HepG2 (cell line): ENCODE results near the gene TBX19. TPM values are rescaled to one million over a fixed set of nuclear protein-coding genes. Genes with fewer than 3 reads are reported as not detected.

ENCODE experiments used
- ATAC-seq: fragments of 200-7000 bp; cut with Tn5 transposase; 3 replicates; pipeline ENCODE4 v1.9.1; 2020; ENCODE audit warnings: mild to moderate bottlenecking, moderate library complexity
- BruUV-seq: library from RNA; stranded (reverse); fragments of 400-500 nt; replicated peaks from 2 replicates; lab custom pipeline; 2021; lab: Mats Ljungman, UMichigan
- CTCF ChIA-PET: fragments of 300-600 bp; formaldehyde crosslinking; extraction: SDS; loops from one replicate; lab custom pipeline; 2021; ENCODE audit warnings: low total read pairs, inconsistent platforms, low intra/inter-chr PET ratio; lab: Yijun Ruan, JAX
- POLR2A ChIA-PET: fragments of 350-600 bp; sonication (Branson Sonifier 250); formaldehyde crosslinking; loops from one replicate; lab custom pipeline; 2020; ENCODE audit warnings: antibody characterized with exemption, inconsistent platforms; lab: Yijun Ruan, JAX
- DNase-seq: peaks from one replicate; pipeline ENCODE4 v3.0.0-alpha.2; 2015; ENCODE audit warnings: low spot score
- FAIRE-seq: peaks from 3 replicates; lab custom pipeline; 2011; peaks lifted over from hg19 to GRCh38; lab: Jason Lieb, UNC
- H2AFZ ChIP-seq: one replicate; pipeline ENCODE4 v1.6.1; 2011; ENCODE audit warnings: low read length, inconsistent platforms
- H3K27ac ChIP-seq: fragments of 300-600 bp; 3 replicates; pipeline ENCODE4 v1.8.0; 2011; ENCODE audit warnings: mixed run types, mild to moderate bottlenecking, mixed read lengths, low read length, inconsistent platforms; ENCODE audit not compliant: insufficient read depth; ENCODE audit errors: extremely low read length
- H3K27me3 ChIP-seq, 2 experiments: fragments of 200-600 bp in 1 of 2; 2 replicates in 1 of 2; 3 replicates in 1 of 2; pipeline versions ENCODE4 v1.6.0 to v1.8.0; 2011; ENCODE audit warnings: low read length in 2 of 2, mild to moderate bottlenecking in 2 of 2, moderate library complexity in 2 of 2, inconsistent platforms in 1 of 2; ENCODE audit not compliant: insufficient read depth in 2 of 2, control insufficient read depth in 1 of 2
- H3K36me3 ChIP-seq, 2 experiments: fragments of 200-600 bp in 1 of 2; replicated peaks in 1 of 2; 2 replicates in 1 of 2; 3 replicates in 1 of 2; pipeline versions ENCODE4 v1.5.1 to v1.8.0; 2011; ENCODE audit warnings: low read length in 2 of 2, inconsistent platforms in 1 of 2; ENCODE audit not compliant: insufficient read depth in 2 of 2, control insufficient read depth in 1 of 2
- H3K4me1 ChIP-seq: 2 replicates; pipeline ENCODE4 v1.5.1; 2012; ENCODE audit warnings: low read length, inconsistent platforms; ENCODE audit not compliant: insufficient read depth
- H3K4me2 ChIP-seq: 2 replicates; pipeline ENCODE4 v1.6.0; 2011; ENCODE audit warnings: low read depth, low read length, inconsistent platforms
- H3K4me3 ChIP-seq, 3 experiments: fragments of 200-600 bp in 1 of 3; sonication (generic), shearing (Covaris generic) in 1 of 3; replicated peaks in 1 of 3; 2 replicates each; pipeline ENCODE4 v1.5.1; 2011 to 2016; ENCODE audit warnings: low read length in 3 of 3, inconsistent platforms in 2 of 3, low read depth in 2 of 3, mild to moderate bottlenecking in 2 of 3, control low read depth in 1 of 3, mixed read lengths in 1 of 3; ENCODE audit not compliant: insufficient read depth in 1 of 3
- H3K79me2 ChIP-seq: one replicate; pipeline ENCODE4 v1.6.1; 2011; ENCODE audit warnings: low read length, inconsistent platforms; ENCODE audit not compliant: insufficient read depth
- H3K9ac ChIP-seq: 2 replicates; pipeline ENCODE4 v1.6.0; 2011; ENCODE audit warnings: mild to moderate bottlenecking, low read depth, low read length, inconsistent platforms; ENCODE audit not compliant: insufficient read depth
- H3K9me3 ChIP-seq: 2 replicates; pipeline ENCODE4 v1.5.1; 2012; ENCODE audit warnings: mild to moderate bottlenecking, low read length
- H4K20me1 ChIP-seq: 2 replicates; pipeline ENCODE4 v1.6.0; 2011; ENCODE audit warnings: inconsistent platforms, mild to moderate bottlenecking, low read length, moderate library complexity; ENCODE audit not compliant: insufficient read depth
- HNF1A ChIP-seq, 2 experiments: sonication (generic) in 1 of 2; formaldehyde crosslinking in 1 of 2; IDR thresholded peaks; 2 replicates each; pipeline versions ENCODE4 v1.4.0 to v1.6.1; 2016 to 2020; ENCODE audit warnings: borderline replicate concordance in 1 of 2, low read depth in 1 of 2, mild to moderate bottlenecking in 1 of 2, missing genetic modification reagents in 1 of 2
- MTERF4 ChIP-seq: sonication (generic); formaldehyde crosslinking; IDR thresholded peaks from 2 replicates; pipeline ENCODE4 v1.8.0; 2023; ENCODE audit warnings: mild to moderate bottlenecking, missing genetic modification reagents
- WGBS: methylation state at CpG from one replicate; pipeline ENCODE4 v1.1.6; 2017; ENCODE audit warnings: low lambda C conversion rate; 5-methylcytosine and 5-hydroxymethylcytosine counted together
- in situ Hi-C: cut with HindIII; loops from 2 replicates; pipeline ENCODE4 v1.10.0; 2017; ENCODE audit warnings: low pct_unique_long_range_greater_than_20kb; ENCODE audit not compliant: extremely low pct_ligation_motif_present
- intact Hi-C: fragments of 100-400 bp; cut with micrococcal nuclease; formaldehyde crosslinking; loops from one replicate; pipeline ENCODE4 v1.10.0; 2022; ENCODE audit not compliant: unreplicated experiment
- polyA plus RNA-seq, 8 experiments: library from polyadenylated mRNA; depleted of rRNA in 3 of 8; stranded (reverse) in 7 of 8; unstranded in 1 of 8; fragments of >200 nt; fragmentation: Illumina TruSeq in 4 of 8; extraction: Trizol in 4 of 8; gene quantifications; 2 replicates each; pipeline versions ENCODE4 v1.2.1 to v1.2.3, GENCODE V29; 2011 to 2016; ENCODE audit warnings: low read depth in 4 of 8, missing spikeins in 1 of 8, mixed read lengths in 1 of 8; ENCODE audit not compliant: insufficient read depth in 1 of 8
- total RNA-seq, 5 experiments: library from RNA; depleted of rRNA; stranded (reverse); fragments of >200 nt; fragmentation: Illumina TruSeq; extraction: Trizol; gene quantifications; 2 replicates each; pipeline ENCODE4 v1.2.3, GENCODE V29; 2016; ENCODE audit warnings: low read depth in 1 of 5

TBX19 gene
- total and polyA plus RNA-seq, 2 of the 13 experiments (the other 11 are each of a cell fraction or from before 2014, with no cell fraction given): 0.31 to 1.4 TPM

- ChIA-PET CTCF (no interaction called here), POLR2A (no interaction called here)
- Histone ChIP-seq H4K20me1 (no peaks in the 10 kb centered on the region), H3K9me3 (no peaks in the 10 kb centered on the region), H3K4me1 (no peaks in the 10 kb centered on the region), H3K36me3 (no peaks in the 10 kb centered on the region), H2AFZ (no peak overlapping the region), H3K27ac (no peak overlapping the region), H3K27me3 (no peaks in the 10 kb centered on the region), H3K79me2 (no peaks in the 10 kb centered on the region), H3K4me2 (no peak overlapping the region), H3K9ac (no peak overlapping the region), H3K4me3 (no peak overlapping the region)
- ATAC-seq (no peak), DNase-seq (no peak), FAIRE-seq (no peak)
- in situ Hi-C loops: no loop called here
- BruUV-seq: no TSS peak
- WGBS: 90% methylated on average over 7 of the region's 7 CpGs
- TF ChIP-seq HNF1A (IDR thresholded peaks at IDR 0.05; ENCODE audit: low read depth): no peak
- TF ChIP-seq HNF1A (CRISPR knock-in tag; IDR thresholded peaks at IDR 0.05; ENCODE audit: borderline replicate concordance): no peak
- TF ChIP-seq MTERF4: no peak
- intact Hi-C loops: no loop called here
Measured at GRCh38 chr1:168264296-168264695, 16.4 kb upstream of the TBX19 start.
